Smooth muscle cell (in vitro differentiated cells): ENCODE data around the gene RBBP8NL. TPM values are rescaled to one million over a fixed set of nuclear protein-coding genes. Genes with fewer than 3 reads are reported as not detected.

Experiments used
- DNase-seq: peaks from one replicate; lab custom pipeline; 2025; ENCODE audit not compliant: unreplicated experiment; lab: John Stamatoyannopoulos, UW
- H2AFZ ChIP-seq: fragments of 200-600 bp; sonication (generic); 2 replicates; pipeline ENCODE4 v1.6.0; 2016; ENCODE audit warnings: antibody characterized with exemption, low read depth, mild to moderate bottlenecking
- H3F3A ChIP-seq: fragments of 200-600 bp; sonication (generic); 2 replicates; pipeline ENCODE4 v1.6.0; 2017; ENCODE audit warnings: antibody characterized with exemption, low read depth
- H3K27ac ChIP-seq: fragments of 200-600 bp; sonication (generic); 2 replicates; pipeline ENCODE4 v1.5.1; 2016; ENCODE audit warnings: low read depth, mild to moderate bottlenecking
- H3K27me3 ChIP-seq: fragments of 200-600 bp; sonication (generic); 2 replicates; pipeline ENCODE4 v1.6.1; 2016; ENCODE audit warnings: low read depth, mild to moderate bottlenecking
- H3K36me3 ChIP-seq: fragments of 200-600 bp; sonication (generic); 2 replicates; pipeline ENCODE4 v1.5.1; 2016; ENCODE audit warnings: low read depth
- H3K4me1 ChIP-seq: fragments of 200-600 bp; sonication (generic); 2 replicates; pipeline ENCODE4 v1.5.1; 2016; ENCODE audit warnings: low read depth
- H3K4me2 ChIP-seq: fragments of 200-600 bp; sonication (generic); 2 replicates; pipeline ENCODE4 v1.6.0; 2016; ENCODE audit warnings: mild to moderate bottlenecking
- H3K4me3 ChIP-seq: fragments of 200-600 bp; sonication (generic); 2 replicates; pipeline ENCODE4 v1.5.1; 2016; ENCODE audit warnings: mild to moderate bottlenecking
- H3K79me2 ChIP-seq: fragments of 200-600 bp; sonication (generic); 2 replicates; pipeline ENCODE4 v1.6.0; 2016; ENCODE audit warnings: low read depth, mild to moderate bottlenecking
- H3K9ac ChIP-seq: fragments of 200-600 bp; sonication (generic); 2 replicates; pipeline ENCODE4 v1.6.0; 2016; ENCODE audit warnings: low read depth
- H3K9me3 ChIP-seq: fragments of 200-600 bp; sonication (generic); replicated peaks from 2 replicates; pipeline ENCODE4 v1.5.1; 2016; ENCODE audit warnings: low read depth
- H4K20me1 ChIP-seq: fragments of 200-600 bp; sonication (generic); 2 replicates; pipeline ENCODE4 v1.6.0; 2016; ENCODE audit warnings: low read depth
- WGBS: methylation state at CpG from one replicate; pipeline ENCODE4 v1.1.7; 2016; ENCODE audit warnings: low lambda C conversion rate; 5-methylcytosine and 5-hydroxymethylcytosine counted together
- polyA plus RNA-seq: library from polyadenylated mRNA; unstranded; fragments of >200 nt; fragmentation: Nextera tagmentation; extraction: Ambion mirVana; gene quantifications from 2 replicates; pipeline ENCODE4 v1.2.1, GENCODE V29; 2016
- total RNA-seq: library from RNA; depleted of rRNA; stranded (reverse); fragments of >200 nt; gene quantifications from 2 replicates; pipeline ENCODE4 v1.2.3, GENCODE V29; 2014
- TF ChIP-seq, protein P1 (sequence below): fragments of 200-600 bp; sonication (generic); IDR thresholded peaks from 2 replicates; pipeline ENCODE4 v1.5.1; 2017; ENCODE audit warnings: borderline replicate concordance, mild to moderate bottlenecking, antibody characterized with exemption; ENCODE audit not compliant: insufficient read depth, poor library complexity, severe bottlenecking

Gene RBBP8NL
- total and polyA plus RNA-seq, 2 experiments from 2014 or later: 0.40 TPM; not detected in 1

DNA sequence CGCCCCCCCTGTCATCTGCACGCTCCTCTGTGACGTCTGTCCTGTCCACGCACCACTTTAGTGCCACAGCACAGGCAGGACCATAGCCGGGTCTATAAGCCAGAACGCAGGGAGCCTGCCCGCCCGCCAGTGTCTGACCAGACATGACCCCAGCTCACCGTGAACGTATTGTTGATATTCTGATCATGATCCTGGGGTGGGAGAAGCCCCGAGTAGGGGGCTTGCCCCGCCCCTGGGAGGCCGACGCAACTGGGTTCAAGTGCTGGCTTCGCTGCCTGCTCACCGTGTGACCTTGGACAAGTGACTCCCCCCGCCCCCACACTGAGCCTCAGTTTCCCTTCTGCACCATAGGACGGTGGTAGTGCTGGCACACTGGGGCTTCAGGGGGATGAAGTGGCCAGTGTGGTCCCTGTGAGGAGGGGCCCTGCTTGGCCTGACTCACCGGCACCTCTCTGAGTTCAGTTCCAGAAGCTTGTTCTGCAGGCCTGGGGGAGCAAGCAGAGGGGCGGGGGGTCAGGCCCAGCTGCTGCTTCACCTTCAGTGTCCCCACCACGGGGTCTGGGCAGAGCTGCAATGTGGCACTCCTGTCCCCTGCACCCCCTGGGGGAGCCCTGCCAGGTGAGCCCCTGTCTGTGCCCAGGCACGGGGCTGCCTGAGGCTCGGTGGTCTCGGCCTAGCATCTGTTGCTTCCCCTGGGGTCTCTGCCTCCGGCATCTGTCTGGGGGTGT is 9.2 kb downstream of the RBBP8NL start:
- H3K4me1 ChIP-seq: no peaks in the 10 kb centered on the region
- H3K9ac ChIP-seq: no peak overlapping the region
- no peaks in the 10 kb centered on the region for H3F3A ChIP-seq
- DNase-seq: no peak
- H3K79me2 ChIP-seq: no peaks in the 10 kb centered on the region
- H3K4me3 ChIP-seq: no peak overlapping the region
- no peaks in the 10 kb centered on the region for H3K36me3 ChIP-seq
- H3K4me2 ChIP-seq: no peak overlapping the region
- H3K27me3 ChIP-seq: no peaks in the 10 kb centered on the region
- H3K27ac ChIP-seq: no peak overlapping the region
- no peak overlapping the region for H2AFZ ChIP-seq
- H3K9me3 ChIP-seq: no peaks in the 10 kb centered on the region
- 95% methylated on average over 25 of the region's 25 CpGs for WGBS
- TF ChIP-seq, protein P1, sequence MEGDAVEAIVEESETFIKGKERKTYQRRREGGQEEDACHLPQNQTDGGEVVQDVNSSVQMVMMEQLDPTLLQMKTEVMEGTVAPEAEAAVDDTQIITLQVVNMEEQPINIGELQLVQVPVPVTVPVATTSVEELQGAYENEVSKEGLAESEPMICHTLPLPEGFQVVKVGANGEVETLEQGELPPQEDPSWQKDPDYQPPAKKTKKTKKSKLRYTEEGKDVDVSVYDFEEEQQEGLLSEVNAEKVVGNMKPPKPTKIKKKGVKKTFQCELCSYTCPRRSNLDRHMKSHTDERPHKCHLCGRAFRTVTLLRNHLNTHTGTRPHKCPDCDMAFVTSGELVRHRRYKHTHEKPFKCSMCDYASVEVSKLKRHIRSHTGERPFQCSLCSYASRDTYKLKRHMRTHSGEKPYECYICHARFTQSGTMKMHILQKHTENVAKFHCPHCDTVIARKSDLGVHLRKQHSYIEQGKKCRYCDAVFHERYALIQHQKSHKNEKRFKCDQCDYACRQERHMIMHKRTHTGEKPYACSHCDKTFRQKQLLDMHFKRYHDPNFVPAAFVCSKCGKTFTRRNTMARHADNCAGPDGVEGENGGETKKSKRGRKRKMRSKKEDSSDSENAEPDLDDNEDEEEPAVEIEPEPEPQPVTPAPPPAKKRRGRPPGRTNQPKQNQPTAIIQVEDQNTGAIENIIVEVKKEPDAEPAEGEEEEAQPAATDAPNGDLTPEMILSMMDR: no peak
- H4K20me1 ChIP-seq: no peaks in the 10 kb centered on the region

DNA sequence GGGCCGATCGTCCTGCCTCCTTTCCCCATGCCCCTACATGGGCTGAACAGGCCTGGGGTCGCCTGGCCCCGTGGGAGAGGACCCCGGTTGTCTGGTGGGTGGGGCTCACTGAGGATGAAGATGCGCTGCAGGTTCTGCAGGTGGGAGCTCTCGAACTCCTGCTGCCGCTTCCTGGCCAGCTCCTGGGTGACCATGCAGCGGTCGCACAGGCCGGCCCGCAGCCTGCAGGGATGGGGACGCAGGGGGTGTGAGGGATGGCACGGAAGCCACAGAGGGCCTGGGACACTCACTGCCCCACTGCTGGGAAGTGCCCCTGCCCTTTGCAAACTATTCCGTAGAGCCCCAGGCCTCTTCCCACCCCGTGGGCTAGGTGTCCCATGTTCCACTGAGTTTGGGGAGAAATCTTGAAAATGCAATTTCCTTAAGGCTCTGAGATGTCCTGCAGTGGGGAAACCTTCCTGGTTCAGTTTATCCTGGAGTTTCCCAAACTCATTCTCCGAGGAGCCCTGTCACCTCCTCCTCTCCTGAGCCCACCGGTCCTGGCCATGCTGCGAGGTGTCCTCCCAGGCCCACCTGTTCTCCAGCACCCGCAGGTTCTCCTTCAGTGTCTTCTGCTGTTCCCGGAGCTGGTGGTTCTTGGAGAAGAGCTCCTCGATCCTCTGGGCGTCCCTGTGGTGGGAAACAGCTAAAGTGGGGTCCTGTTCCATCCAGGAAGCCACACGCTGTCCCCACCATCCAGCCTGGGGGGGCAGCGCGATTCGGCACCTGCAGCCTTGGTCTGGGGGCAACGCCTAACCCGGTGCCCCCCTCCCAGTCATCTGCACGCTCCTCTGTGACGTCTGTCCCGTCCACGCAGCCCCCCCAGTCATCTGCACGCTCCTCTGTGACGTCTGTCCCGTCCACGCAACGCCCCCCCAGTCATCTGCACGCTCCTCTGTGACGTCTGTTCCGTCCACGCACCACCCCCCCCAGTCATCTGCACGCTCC is 10.4 kb downstream of the RBBP8NL start:
- H3K4me2 ChIP-seq: no peak overlapping the region
- H3K9ac ChIP-seq: no peak overlapping the region
- TF ChIP-seq, protein P1: no peak
- no peaks in the 10 kb centered on the region for H3F3A ChIP-seq
- H3K27ac ChIP-seq: no peak overlapping the region
- no peaks in the 10 kb centered on the region for H3K36me3 ChIP-seq
- no peaks in the 10 kb centered on the region for H3K9me3 ChIP-seq
- H3K4me1 ChIP-seq: no peaks in the 10 kb centered on the region
- no peak for DNase-seq
- H3K79me2 ChIP-seq: no peaks in the 10 kb centered on the region
- no peaks in the 10 kb centered on the region for H3K27me3 ChIP-seq
- no peak overlapping the region for H3K4me3 ChIP-seq
- H4K20me1 ChIP-seq: no peaks in the 10 kb centered on the region
- 95% methylated on average over 38 of the region's 43 CpGs for WGBS
- H2AFZ ChIP-seq: no peak overlapping the region

DNA sequence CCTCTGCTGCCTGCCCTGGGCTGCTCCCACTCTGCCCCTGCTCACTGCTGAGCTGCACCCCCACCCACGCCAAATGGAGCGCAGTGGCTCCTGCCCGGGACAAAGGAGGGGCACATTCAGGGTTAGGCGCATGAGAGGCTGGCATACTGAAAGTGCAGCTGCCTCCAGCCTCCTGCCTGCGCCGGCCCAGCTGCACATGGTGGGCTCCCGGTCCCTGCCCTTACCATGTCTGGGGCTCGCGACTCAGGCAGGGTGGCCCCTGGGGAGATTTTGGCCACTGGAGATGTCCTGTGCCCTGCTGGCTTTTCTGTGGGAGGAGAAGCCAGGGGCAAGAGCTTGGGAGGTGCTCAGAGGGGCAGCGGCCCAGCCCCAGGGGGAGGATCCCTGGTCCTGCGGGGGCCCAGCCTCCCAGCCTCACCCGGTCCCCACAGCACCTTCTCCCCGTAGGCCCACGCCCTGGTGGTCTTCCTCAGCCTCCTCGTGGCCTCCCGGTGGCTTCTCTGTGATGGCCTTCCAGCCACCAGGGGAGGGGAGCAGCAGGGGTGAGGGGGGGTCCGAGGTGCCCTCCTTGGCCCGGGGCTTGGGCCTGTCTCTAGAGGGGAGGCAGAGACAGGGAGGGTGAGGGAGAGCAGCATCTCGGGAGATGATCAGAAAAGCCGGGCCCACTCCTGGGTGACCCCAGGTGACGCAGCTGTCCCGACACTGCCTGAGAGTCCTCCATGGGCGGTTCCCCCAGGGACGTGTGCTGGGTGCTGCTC is 11.8 kb downstream of the RBBP8NL start:
- no peak overlapping the region for H3K4me2 ChIP-seq
- H3K9me3 ChIP-seq: no peaks in the 10 kb centered on the region
- no peaks in the 10 kb centered on the region for H3F3A ChIP-seq
- H3K4me3 ChIP-seq: no peak overlapping the region
- no peak for DNase-seq
- TF ChIP-seq, protein P1: no peak
- no peaks in the 10 kb centered on the region for H3K27me3 ChIP-seq
- H3K79me2 ChIP-seq: no peaks in the 10 kb centered on the region
- no peaks in the 10 kb centered on the region for H3K36me3 ChIP-seq
- no peak overlapping the region for H2AFZ ChIP-seq
- WGBS: 94% methylated on average over 21 of the region's 24 CpGs
- H4K20me1 ChIP-seq: no peaks in the 10 kb centered on the region
- no peak overlapping the region for H3K27ac ChIP-seq
- H3K9ac ChIP-seq: no peak overlapping the region
- no peaks in the 10 kb centered on the region for H3K4me1 ChIP-seq
